HL-60 (cell line): Measurements from ENCODE around the gene AXIN1.

Source experiments
- DNase-seq, 2 experiments: peaks; one replicate each; pipeline ENCODE4 v3.0.0-alpha.2; 2010 to 2020; ENCODE audit warnings: low read depth in 1 of 2, low spot score in 1 of 2
- H3K27ac ChIP-seq: fragments of 250-450 bp; sonication (Bioruptor Pico); replicated peaks from 2 replicates; pipeline ENCODE4 v1.5.1; 2020; ENCODE audit warnings: mild to moderate bottlenecking, moderate library complexity
- H3K27me3 ChIP-seq: fragments of 250-450 bp; sonication (Bioruptor Pico); 2 replicates; pipeline ENCODE4 v1.5.1; 2021; ENCODE audit warnings: mild to moderate bottlenecking, moderate library complexity; ENCODE audit not compliant: insufficient read depth, poor library complexity, severe bottlenecking
- H3K4me3 ChIP-seq: replicated peaks from 2 replicates; pipeline ENCODE4 v1.5.1; 2011; ENCODE audit warnings: mild to moderate bottlenecking, control low read depth, low read length; ENCODE audit not compliant: insufficient read depth
- CTCF ChIP-seq: IDR thresholded peaks from one replicate; pipeline ENCODE4 v1.5.1; 2011; ENCODE audit warnings: low read length, control low read depth, inconsistent platforms; ENCODE audit not compliant: insufficient read depth
- GABPA ChIP-seq: IDR thresholded peaks from 2 replicates; pipeline ENCODE4 v1.6.1; 2012; ENCODE audit warnings: low read depth
- POLR2AphosphoS5 ChIP-seq: IDR thresholded peaks from 2 replicates; pipeline ENCODE4 v1.6.1; 2012; ENCODE audit warnings: low read depth
- REST ChIP-seq: IDR thresholded peaks from 2 replicates; pipeline ENCODE4 v1.6.1; 2012; ENCODE audit warnings: low read depth; ENCODE audit not compliant: insufficient replicate concordance
- SPI1 ChIP-seq: IDR thresholded peaks from 2 replicates; pipeline ENCODE4 v1.6.1; 2012; ENCODE audit warnings: low read depth, mild to moderate bottlenecking, borderline replicate concordance
- long read RNA-seq: library from polyadenylated mRNA; unstranded; transcript quantifications from one replicate; pipeline ENCODE4 v2.0.0, GENCODE V29; 2020

AXIN1 gene
- long read RNA-seq, partial matches to known transcripts: 10 of 10 reads
- long read RNA-seq, other reads (novel, unspliced or antisense): 0 of 10 reads

GRCh38 chr16:352547-353403, at the start of gene AXIN1:
Gene AXIN1, minus strand, starts transcription at chr16:352723. Its CDS starts 5,698 bp downstream, at chr16:347025.
- Histone ChIP-seq H3K27me3 (no peaks in the 10 kb centered on the region), H3K27ac (peak within 1 kb of the TSS; percentile 50), H3K4me3 (peak within 1 kb of the TSS; percentile 65)
- DNase-seq: peak; percentile 90 to 98
- TF ChIP-seq POLR2AphosphoS5 (no peak), SPI1 (0 out of 2 replicates have a peak, but pooled peaks have one; percentile 2)

GRCh38 chr16:401468-402348, 49.2 kb upstream of the AXIN1 start, which contains the start of gene DECR2:
Gene DECR2, plus strand, starts transcription at chr16:401885. Its CDS starts 79 bp downstream, at chr16:401964.
- peak; percentile 78 to 91 for DNase-seq
- peak within 1 kb of the TSS; percentile 98 for H3K27ac ChIP-seq

GRCh38 chr16:400061-400591, 47.6 kb upstream of the AXIN1 start:
- H3K27ac ChIP-seq: peak overlapping the region; percentile 98
- DNase-seq: peak in 1 of 2 experiments; percentile 69
- H3K4me3 ChIP-seq: peak overlapping the region; percentile 82
- no peaks in the 10 kb centered on the region for H3K27me3 ChIP-seq
- TF ChIP-seq GABPA (no peak), CTCF (no peak), SPI1 (no peak), POLR2AphosphoS5 (0 out of 2 replicates have a peak, but pooled peaks have one; percentile 16)

More at GRCh38 chr16:401468-402348, 49.2 kb upstream of the AXIN1 start, which contains the start of gene DECR2:
- no peak for TF ChIP-seq CTCF
- TF ChIP-seq POLR2AphosphoS5: peak; percentile 89
- Histone ChIP-seq H3K27me3 (no peaks in the 10 kb centered on the region), H3K4me3 (peak within 1 kb of the TSS; percentile 82)

GRCh38 chr16:399340-400019, 47.0 kb upstream of the AXIN1 start:
- no peak for TF ChIP-seq SPI1
- no peak for TF ChIP-seq CTCF
- TF ChIP-seq REST: no peak
- no peak for TF ChIP-seq POLR2AphosphoS5
- TF ChIP-seq GABPA: no peak
- Histone ChIP-seq H3K27me3 (no peaks in the 10 kb centered on the region), H3K4me3 (peak overlapping the region; percentile 82; the same call in 1 of the 2 replicates), H3K27ac (peak overlapping the region; percentile 98)
- DNase-seq: no peak
